Activated T-helper 1 cell treated with anti-CD3 and anti-CD28 coated beads, Interleukin-12 subunit alpha, Interleukin-12 subunit beta, Interleukin-2, Interleukin-4 antibody, amounts not matched to agents 30 ng/mL and 10 ng/mL and 1 ng/mL, durations not matched to agents 14 hours and 24 hours and 36 hours (primary cell): ENCODE measurements around the gene AMPH. TPM values are rescaled to one million over a fixed set of nuclear protein-coding genes. Genes with fewer than 3 reads are reported as not detected.
"Not testable (repeated sequence)": the region's sequence is repeated elsewhere in the genome, so short reads cannot be mapped to it uniquely, and the experiment has no call there.

Source experiments
- DNase-seq: peaks from one replicate; pipeline ENCODE4 v3.0.0; 2021; ENCODE audit warnings: low spot score
- H3K27ac Mint-ChIP-seq: one replicate; pipeline ENCODE4 v1.8.0; 2021; ENCODE audit warnings: mild to moderate bottlenecking, mixed read lengths
- H3K27me3 Mint-ChIP-seq: one replicate; pipeline ENCODE4 v1.8.0; 2022; ENCODE audit warnings: mild to moderate bottlenecking, moderate library complexity, mixed read lengths; ENCODE audit not compliant: insufficient read depth
- H3K36me3 Mint-ChIP-seq: one replicate; pipeline ENCODE4 v1.8.0; 2021; ENCODE audit warnings: low read depth, mixed read lengths
- H3K4me1 Mint-ChIP-seq: one replicate; pipeline ENCODE4 v1.8.0; 2021; ENCODE audit warnings: low read depth, mixed read lengths
- H3K4me3 Mint-ChIP-seq: one replicate; pipeline ENCODE4 v1.8.0; 2021; ENCODE audit warnings: mild to moderate bottlenecking, moderate library complexity, mixed read lengths
- H3K9me3 Mint-ChIP-seq: one replicate; pipeline ENCODE4 v1.8.0; 2021; ENCODE audit warnings: mixed read lengths
- intact Hi-C: fragments of 100-400 bp; cut with micrococcal nuclease; formaldehyde crosslinking; loops from one replicate; pipeline ENCODE4 v1.15.1; 2024
- total RNA-seq: library from RNA; stranded (reverse); gene quantifications from 2 replicates; pipeline ENCODE4 v1.2.3, GENCODE V29; 2022

AMPH gene
- total RNA-seq, 1 donor from 2014 or later: not detected

DNA sequence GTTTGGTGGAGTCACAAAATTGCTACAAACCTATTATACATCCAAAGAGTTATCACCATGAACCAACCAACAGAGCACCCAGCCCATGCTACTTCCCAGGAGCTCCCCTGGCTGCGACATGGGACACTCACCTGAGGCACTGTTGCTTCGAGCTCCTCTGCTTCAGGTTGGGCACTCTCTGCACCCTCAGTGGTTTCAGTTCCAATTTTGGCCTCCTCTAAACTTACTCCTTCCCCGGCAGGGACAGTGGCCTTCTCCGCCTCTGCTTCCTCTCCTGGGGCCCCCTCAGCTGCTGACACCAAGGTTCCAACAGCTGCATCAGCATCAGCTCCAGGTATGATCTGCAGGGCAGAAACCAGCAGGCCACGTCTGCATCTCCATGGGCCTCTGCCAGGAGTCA is 237.3 kb downstream of the AMPH start:
- intact Hi-C loops: loop anchor here (10.0 kb wide), 2 partner anchors 151 to 1121 kb away; no protein-coding TSS in a partner anchor
- DNase-seq: no peak
- Mint-ChIP-seq H3K27ac (no peak overlapping the region), H3K4me1 (no peaks in the 10 kb centered on the region), H3K4me3 (no peak overlapping the region), H3K36me3 (no peaks in the 10 kb centered on the region), H3K27me3 (peaks cover 7% of the 10 kb centered on the region), H3K9me3 (no peaks in the 10 kb centered on the region)

DNA sequence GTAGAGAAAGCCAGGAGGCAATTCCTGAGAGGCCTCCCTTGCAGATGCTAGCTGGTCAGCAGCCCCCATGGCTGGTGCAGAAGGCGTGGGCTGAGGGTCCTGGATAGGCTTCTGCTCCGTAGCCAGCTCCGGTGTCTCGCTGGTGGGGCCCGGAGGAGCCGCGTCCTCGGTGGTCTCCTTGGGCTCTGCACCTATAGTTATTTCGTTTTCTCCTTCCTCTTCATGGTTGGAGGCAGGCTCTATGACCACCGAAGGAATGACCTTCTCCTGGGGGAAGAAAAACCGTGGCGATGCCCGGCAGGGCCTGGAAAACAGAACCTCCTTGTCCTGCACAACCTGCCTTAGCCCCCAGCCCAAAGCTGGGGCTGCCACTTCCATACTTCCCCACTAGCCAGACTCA is 239.4 kb downstream of the AMPH start:
- H3K4me3 Mint-ChIP-seq: no peak overlapping the region
- H3K27ac Mint-ChIP-seq: no peak overlapping the region
- peaks cover 4% of the 10 kb centered on the region for H3K27me3 Mint-ChIP-seq
- no peaks in the 10 kb centered on the region for H3K4me1 Mint-ChIP-seq
- H3K36me3 Mint-ChIP-seq: no peaks in the 10 kb centered on the region
- intact Hi-C loops: loop anchor here (10.0 kb wide), 2 partner anchors 153 to 1123 kb away; no protein-coding TSS in a partner anchor
- no peak for DNase-seq
- no peaks in the 10 kb centered on the region for H3K9me3 Mint-ChIP-seq

DNA sequence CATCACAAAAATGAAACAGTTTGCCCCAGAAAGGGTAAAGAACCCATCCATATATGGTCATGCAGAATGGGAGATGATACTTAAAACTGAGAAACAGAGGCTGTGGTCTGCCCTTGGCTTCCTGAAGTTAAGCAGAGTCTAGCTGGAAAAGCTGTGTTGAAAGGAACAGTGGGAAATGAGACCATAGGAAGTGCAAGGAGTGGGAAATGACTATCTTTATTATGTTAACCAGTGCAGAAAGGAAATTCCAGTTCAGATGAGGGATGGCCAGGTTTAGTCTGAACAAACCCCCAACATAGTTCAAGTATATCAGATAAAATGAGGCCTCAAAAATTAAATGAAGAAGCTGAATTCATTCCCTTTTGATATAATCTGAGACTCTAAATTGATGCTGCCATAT is 245.5 kb downstream of the AMPH start:
- intact Hi-C loops: no loop called here
- no peak overlapping the region for H3K27ac Mint-ChIP-seq
- no peaks in the 10 kb centered on the region for H3K9me3 Mint-ChIP-seq
- no peak overlapping the region for H3K4me3 Mint-ChIP-seq
- H3K4me1 Mint-ChIP-seq: no peaks in the 10 kb centered on the region
- no peak for DNase-seq
- H3K27me3 Mint-ChIP-seq: peaks cover 3% of the 10 kb centered on the region
- peaks cover 2% of the 10 kb centered on the region for H3K36me3 Mint-ChIP-seq

DNA sequence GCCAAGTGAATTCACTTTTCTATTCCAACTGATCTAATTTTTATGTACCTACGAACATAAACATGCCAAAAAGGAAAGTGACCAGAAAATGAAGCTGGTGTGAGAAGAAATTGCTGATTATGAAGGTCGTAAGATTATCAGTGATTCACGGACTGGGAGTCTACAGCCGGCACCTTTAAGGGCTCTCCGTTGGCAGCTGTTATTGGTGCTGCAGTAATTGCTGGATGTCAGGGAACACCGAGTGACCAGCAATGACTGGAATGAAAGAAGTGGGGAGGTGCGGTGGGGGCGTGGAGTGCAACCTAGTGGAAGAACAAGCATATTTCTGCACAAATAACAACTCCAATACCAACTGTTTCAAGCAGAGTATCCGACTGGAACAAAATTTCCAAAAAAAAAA is 247.9 kb downstream of the AMPH start:
- H3K27ac Mint-ChIP-seq: no peak overlapping the region
- no peaks in the 10 kb centered on the region for H3K4me1 Mint-ChIP-seq
- H3K4me3 Mint-ChIP-seq: no peak overlapping the region
- H3K27me3 Mint-ChIP-seq: peaks cover 2% of the 10 kb centered on the region
- peaks cover 10% of the 10 kb centered on the region for H3K36me3 Mint-ChIP-seq
- no peaks in the 10 kb centered on the region for H3K9me3 Mint-ChIP-seq
- no peak for DNase-seq
- intact Hi-C loops: no loop called here

DNA sequence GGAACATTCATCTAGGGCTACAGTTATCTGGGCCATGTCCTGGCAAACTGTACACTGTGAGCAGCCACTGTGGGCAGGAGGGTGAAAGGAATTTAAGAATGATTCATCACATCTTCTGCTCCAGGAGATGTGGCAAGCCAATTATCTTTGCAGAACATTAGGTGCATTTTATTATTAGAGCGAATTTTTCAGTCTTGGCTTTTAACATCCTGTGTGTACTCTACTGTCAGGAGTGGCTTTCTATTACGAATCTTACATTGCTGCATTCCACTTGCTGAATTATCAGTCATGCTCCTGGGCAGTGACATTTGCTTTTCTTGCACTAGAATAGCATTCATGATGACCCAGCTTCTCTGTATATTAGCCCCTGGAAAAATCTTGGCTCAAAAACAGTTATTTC is 248.5 kb downstream of the AMPH start:
- intact Hi-C loops: no loop called here
- no peaks in the 10 kb centered on the region for H3K9me3 Mint-ChIP-seq

DNA sequence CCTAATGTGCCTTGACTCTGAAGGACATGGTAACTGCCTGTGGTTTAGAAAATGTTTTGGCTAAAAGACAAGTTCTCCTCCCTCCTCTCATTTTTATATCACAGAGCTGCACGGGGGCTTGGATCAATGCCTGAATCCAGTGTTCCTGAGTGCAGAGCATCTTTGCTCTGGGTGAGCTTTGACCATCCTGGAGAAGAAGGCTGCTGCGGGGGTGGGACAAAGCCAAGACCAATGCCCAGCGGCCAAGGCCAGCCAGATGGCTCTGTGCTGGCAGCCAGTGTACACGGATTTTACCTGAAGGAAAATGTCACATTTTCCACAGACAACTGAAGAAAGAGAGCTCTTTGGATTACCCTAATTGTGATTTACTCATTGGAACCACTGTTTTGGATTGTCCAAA is 255.7 kb downstream of the AMPH start:
- intact Hi-C loops: no loop called here
- Mint-ChIP-seq H3K27me3 (no peaks in the 10 kb centered on the region), H3K9me3 (no peaks in the 10 kb centered on the region), H3K4me3 (no peak overlapping the region), H3K36me3 (peaks cover 12% of the 10 kb centered on the region), H3K4me1 (no peaks in the 10 kb centered on the region), H3K27ac (no peak overlapping the region)
- no peak for DNase-seq

More for the DNA sequence above, 248.5 kb downstream of the AMPH start:
- no peak for DNase-seq
- Mint-ChIP-seq H3K4me3 (no peak overlapping the region), H3K27ac (no peak overlapping the region), H3K36me3 (peaks cover 10% of the 10 kb centered on the region), H3K4me1 (no peaks in the 10 kb centered on the region), H3K27me3 (peaks cover 1% of the 10 kb centered on the region)

DNA sequence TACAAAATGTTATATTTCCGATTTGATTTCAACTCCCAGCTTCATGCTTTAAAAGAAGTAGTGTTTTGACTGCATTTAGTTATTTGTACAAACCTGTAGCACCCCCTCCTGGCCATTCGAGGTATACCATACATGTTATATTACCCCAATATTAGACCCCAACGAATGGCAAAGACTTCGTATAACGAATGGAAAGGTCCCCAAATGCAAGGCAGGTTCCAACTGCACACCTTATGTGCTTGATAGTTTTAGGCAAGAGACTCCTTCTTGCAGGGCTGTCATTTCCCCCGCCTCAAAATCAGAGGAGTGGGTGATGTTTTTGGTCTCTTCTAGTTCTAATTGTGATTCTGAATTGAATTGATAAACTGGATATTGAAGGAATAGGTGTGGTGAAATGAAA is 256.7 kb downstream of the AMPH start:
- H3K9me3 Mint-ChIP-seq: no peaks in the 10 kb centered on the region
- peaks cover 7% of the 10 kb centered on the region for H3K36me3 Mint-ChIP-seq
- no peaks in the 10 kb centered on the region for H3K27me3 Mint-ChIP-seq
- intact Hi-C loops: loop anchor here (1.0 kb wide), 3 partner anchors 159 to 473 kb away; no protein-coding TSS in a partner anchor
- H3K27ac Mint-ChIP-seq: no peak overlapping the region
- H3K4me3 Mint-ChIP-seq: no peak overlapping the region
- DNase-seq: no peak
- peaks cover 9% of the 10 kb centered on the region for H3K4me1 Mint-ChIP-seq

DNA sequence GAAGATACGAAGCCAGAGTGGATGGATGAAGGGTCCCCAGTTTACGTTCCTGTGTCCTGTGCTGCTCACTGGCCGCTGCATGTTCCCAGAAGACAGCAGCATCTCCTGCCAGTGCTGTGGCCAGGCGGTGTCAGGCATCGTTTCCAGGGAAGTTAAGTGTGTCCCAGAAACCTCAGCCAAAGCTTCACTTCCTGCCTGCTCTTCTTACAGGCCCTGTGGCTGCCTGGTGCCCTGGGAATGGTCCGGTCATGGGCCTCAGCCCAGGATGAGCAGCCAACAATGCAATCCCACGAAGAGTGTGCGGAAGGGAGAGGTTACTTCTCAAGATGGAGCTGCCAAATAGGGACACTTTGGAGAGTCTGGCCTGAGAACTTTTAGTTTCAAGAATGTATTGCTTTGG is 258.0 kb downstream of the AMPH start:
- H3K27me3 Mint-ChIP-seq: no peaks in the 10 kb centered on the region
- no peaks in the 10 kb centered on the region for H3K9me3 Mint-ChIP-seq
- H3K27ac Mint-ChIP-seq: no peak overlapping the region
- no peak for DNase-seq
- no peak overlapping the region for H3K4me3 Mint-ChIP-seq
- intact Hi-C loops: no loop called here
- peaks cover 4% of the 10 kb centered on the region for H3K36me3 Mint-ChIP-seq
- peaks cover 17% of the 10 kb centered on the region for H3K4me1 Mint-ChIP-seq

DNA sequence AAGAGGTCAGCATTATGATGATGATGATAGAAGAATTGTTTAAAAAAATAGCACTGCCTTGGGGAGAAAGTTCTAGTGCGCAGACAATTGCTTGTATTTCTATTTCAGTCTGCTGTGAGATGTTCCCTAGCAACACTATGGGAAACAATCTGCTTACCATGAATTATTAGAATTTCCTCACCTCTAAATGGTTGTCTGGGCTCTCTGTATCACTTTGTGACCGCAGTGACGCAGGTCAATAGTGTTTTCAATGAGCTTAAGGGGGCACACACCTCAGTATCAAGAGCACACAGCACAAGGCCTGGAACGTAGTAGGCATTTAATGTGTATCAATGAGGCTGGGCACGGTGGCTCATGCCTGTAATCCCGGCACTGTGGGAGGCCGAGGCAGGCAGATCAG is 258.9 kb downstream of the AMPH start:
- Mint-ChIP-seq H3K9me3 (no peaks in the 10 kb centered on the region), H3K27ac (no peak overlapping the region), H3K27me3 (no peaks in the 10 kb centered on the region), H3K4me1 (peaks cover 26% of the 10 kb centered on the region), H3K4me3 (no peak overlapping the region), H3K36me3 (peaks cover 4% of the 10 kb centered on the region)
- intact Hi-C loops: no loop called here
- no peak for DNase-seq

DNA sequence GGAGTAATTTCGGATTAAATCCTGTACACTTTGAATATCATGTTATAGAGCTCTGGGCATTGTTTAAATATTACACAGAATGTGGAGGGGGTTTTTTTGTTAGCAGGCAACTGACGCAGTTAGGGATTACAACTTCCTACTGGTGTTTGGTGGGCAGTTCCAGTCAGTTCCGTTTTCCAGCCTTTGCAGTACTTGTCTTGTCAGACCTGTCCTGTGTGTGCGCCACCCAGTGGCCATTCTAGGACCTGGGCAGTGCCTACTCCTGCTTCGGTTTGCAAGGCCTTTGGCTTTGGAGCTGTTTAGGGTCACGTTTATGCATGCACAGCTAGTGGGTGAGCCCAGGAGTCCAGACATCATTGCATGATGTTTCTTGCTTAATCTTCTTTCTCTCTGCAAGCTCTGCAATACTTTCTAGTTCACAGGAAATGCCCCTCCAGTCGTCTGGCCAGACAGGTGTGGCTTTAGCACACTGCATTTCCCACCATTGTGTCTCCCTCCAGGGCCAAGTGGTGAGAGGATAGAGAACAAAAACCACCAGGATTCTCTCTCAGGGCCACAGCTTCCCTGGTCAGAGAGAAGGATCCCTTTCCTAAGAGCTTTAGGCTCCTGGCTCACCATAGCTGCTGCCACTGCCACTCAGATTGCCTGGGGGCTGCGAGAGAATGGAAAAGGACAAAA is 261.2 kb downstream of the AMPH start:
- H3K27me3 Mint-ChIP-seq: no peaks in the 10 kb centered on the region
- intact Hi-C loops: loop anchor here (1.0 to 2.0 kb wide), 2 partner anchors 8 to 191 kb away; partner anchors contain the start of gene STARD3NL
- no peaks in the 10 kb centered on the region for H3K9me3 Mint-ChIP-seq
- no peak overlapping the region for H3K4me3 Mint-ChIP-seq
- peaks cover 40% of the 10 kb centered on the region for H3K4me1 Mint-ChIP-seq
- peak overlapping the region; percentile 41 for H3K27ac Mint-ChIP-seq
- peak; percentile 61 for DNase-seq
- no peaks in the 10 kb centered on the region for H3K36me3 Mint-ChIP-seq

DNA sequence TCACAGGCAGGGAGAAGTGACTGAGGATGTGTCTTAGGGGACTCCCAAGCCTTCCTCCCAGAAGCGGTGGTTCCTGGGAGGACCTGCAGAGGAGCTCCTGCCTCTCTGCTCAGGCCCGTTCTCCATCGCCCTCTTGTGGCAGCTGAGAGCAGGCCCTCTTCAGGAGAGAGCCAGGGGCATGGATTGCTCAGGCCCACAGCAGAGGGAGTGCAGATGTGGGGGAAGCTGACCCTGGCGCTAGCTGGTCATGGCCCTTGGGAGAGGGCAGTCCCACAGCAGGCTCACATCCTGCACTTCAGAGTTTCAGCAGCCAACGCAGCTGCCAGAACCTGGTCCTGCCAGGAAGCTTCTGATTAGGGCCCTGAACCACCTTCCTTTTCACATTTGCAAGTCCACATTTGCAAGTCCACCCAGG is 263.0 kb downstream of the AMPH start:
- Mint-ChIP-seq H3K27me3 (no peaks in the 10 kb centered on the region), H3K36me3 (peaks cover 2% of the 10 kb centered on the region), H3K4me3 (peak overlapping the region; percentile 69), H3K9me3 (no peaks in the 10 kb centered on the region), H3K27ac (peak overlapping the region; percentile 59), H3K4me1 (peaks cover 53% of the 10 kb centered on the region)
- intact Hi-C loops: loop anchor here (1.0 to 2.0 kb wide), 3 partner anchors 153 to 261 kb away; partner anchors contain the start of gene STARD3NL
- DNase-seq: peak; percentile 69

DNA sequence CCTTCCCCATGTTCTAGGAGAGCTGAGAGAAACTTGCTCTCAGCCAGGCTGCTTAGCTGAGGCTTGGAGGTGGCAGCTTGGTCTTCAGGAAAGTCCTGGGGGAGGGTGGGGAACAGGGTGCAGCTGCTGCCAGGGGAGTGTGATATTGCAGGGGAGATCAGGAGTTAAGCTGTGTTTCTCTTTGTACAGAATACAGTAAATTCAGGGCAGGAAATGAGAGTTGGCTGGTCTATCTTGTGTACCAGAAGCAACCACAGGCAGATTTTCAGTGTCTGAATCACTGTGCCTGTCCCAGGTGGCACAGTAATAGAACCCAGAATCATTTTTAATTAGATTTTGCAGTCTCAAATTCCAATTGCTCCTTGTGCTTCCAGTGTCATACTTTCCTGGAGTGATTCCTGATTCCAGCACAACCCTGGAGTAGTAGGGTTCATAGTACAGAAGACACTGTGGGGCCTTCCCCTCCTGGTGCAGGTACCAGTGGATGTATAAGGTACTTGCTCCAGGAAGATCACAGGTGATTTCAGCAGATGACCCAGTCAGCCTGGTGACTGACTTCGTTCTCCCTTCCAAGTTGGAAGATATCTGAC is 263.8 kb downstream of the AMPH start:
- H3K4me1 Mint-ChIP-seq: peaks cover 61% of the 10 kb centered on the region
- no peak for DNase-seq
- peak overlapping the region; percentile 59 for H3K27ac Mint-ChIP-seq
- peaks cover 4% of the 10 kb centered on the region for H3K36me3 Mint-ChIP-seq
- no peaks in the 10 kb centered on the region for H3K9me3 Mint-ChIP-seq
- peak overlapping the region; percentile 69 for H3K4me3 Mint-ChIP-seq
- no peaks in the 10 kb centered on the region for H3K27me3 Mint-ChIP-seq
- intact Hi-C loops: loop anchor here (1.0 kb wide), 1 partner anchor 134 kb away; no protein-coding TSS in a partner anchor

DNA sequence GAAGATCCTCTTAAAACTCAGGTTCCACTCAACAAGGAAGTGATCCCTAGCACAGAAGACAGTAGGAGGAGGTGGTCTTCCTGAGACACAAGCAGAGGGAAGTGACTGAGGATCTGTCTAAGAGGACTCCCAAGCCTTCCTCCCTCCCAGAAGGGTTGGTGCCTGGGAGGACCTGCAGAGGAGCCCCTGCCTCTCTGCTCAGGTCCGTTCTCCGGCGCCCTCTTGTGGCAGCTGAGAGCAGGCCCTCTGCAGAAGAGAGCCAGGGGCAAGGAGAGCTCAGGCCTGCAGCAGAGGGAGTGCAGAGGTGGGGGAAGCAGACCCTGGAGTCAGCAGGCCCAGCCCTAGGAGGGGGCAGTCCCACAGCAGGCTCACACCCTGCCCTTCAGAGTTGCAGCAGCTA is 267.8 kb downstream of the AMPH start:
- H3K36me3 Mint-ChIP-seq, H3K9me3 Mint-ChIP-seq, H3K27me3 Mint-ChIP-seq: not testable (repeated sequence)
- DNase-seq: peak; percentile 61
- peaks cover 65% of the 10 kb centered on the region for H3K4me1 Mint-ChIP-seq
- H3K4me3 Mint-ChIP-seq: peak overlapping the region; percentile 80
- peak overlapping the region; percentile 94 for H3K27ac Mint-ChIP-seq
- intact Hi-C loops: loop anchor here (1.0 kb wide), 3 partner anchors 110 to 148 kb away; no protein-coding TSS in a partner anchor
